ENCODE measurements around the gene IQCH.

The IQCH gene

DNA sequence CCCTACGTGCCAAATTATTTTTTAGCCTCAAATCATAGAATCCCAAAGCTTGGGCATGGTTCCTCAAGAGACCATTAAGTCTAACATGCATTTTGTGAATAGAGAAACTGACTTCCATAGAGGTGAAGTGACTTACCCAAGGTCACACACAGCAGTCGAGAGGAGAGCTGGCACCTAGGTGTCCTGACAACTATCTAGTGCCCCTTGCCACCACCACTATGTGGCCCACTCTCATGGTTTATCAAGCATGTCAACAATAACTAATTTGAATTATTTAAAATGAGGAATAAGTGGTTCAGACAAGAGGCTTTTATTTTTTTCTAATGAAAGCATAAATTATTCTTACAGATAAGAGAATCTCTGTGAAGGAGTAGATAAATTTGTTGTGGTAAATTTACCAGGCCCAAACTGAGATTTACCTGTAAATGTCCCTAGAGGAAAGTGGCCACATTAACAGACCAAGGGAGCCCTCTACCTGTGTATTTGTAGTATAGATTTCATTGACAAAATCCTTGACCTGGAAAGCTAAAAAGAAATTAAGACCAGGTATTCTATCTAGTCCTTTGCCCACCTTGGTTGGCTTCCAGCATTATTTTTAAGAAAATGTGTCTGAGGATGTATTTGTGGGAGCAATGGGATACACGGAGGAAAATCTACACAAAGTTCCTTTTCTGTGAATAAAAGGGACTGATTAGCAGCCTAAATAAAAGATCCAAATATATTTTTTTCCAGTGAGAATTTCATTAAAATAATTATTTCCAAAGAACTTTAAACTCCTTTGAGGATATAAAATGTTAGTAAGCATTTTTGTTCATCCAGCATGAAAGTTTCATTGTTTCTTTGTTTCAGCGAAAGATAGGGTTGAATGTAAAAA is 49.1 kb downstream of the IQCH start:
- peak in 3 of 6 experiments; percentile 14 to 55 (median 49) for DNase-seq

DNA sequence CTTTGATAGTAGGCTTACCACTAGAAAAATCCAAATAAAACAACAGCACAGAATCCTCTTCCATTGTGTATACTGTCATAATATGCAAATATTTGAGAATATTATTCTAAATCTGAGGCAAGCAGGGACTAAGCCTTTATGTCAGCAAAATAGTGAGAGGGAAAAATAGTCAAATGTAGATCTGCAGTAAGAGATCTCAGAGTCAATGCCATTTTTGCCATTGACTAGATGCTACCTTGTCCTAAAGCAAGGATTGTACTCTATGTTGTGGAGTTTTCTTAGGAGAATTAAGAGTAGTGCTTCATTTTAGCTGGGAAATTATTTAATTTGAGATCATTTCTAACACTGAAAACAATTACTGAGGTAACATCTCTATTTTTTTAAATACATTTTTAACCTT is 50.2 kb downstream of the IQCH start:
- DNase-seq, result no peak

DNA sequence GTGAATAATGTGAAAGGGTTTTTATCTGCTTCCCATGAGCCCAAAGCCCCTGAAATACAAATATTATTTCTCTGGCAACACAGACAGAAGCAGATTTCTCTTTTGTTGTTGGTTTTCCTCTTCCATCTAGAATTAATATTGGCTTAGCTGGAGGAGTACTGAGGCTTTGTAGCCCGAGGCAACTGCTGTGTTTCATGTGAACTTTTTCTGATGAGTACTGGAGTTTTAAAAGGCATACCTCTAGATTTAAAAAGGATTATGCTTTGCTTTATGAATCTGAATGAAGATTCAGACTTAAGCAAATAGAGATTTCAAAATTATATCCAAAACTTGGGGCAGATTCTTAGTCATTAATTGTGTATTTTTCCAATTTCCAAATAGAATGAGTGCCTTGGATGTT is 50.9 kb downstream of the IQCH start:
- DNase-seq, result no peak

DNA sequence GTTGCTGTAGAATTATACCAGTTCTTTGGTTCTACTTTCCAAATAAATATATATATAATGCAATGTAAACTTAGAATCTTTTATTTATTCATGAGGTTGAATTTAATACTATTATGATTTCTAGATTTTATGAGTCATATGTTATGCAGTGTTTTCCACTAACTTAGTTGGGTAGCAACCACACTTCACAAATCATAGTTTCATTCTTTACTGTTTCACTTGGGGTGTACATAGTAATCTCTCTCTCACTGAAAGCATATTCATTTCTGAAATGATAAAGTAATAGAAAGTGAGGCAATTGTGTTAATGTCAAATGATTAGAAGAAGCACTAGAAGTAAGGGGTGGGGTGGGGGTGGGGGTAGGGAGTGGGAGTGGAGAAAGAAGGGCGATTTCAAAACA is 52.6 kb downstream of the IQCH start:
- no peak for DNase-seq

DNA sequence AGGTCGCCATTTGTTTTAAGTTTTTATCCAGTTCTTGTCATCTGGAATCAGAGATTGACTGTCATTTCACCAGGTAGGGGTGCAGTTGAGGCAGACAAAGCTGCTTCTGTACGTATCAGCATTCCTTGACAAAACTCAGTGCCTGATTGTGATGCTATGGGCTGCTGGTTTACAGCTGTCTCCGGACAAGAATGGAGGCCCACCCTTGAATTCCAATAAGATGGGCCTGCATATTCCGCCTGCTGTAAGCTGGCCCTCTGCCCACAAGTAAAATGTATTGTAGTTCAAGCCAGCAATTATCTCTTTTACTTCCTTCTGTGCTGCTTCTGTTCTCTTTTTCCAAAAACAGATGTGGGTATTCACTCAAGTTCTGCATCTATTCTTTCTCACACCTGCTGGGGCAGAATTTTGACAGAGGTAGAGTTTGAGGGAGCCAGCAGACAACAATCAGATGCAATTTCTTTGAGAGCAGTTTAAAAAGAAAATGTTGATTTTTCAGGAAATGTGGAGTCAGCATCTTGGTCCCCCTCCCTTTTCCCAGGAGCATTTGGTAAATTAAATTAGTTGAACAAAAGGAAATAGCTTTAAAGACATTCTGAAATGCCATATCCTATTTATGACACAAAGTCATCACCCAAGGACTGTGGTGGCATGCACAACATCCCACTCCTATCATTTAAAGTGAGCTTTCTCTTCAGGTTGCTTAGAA is 53.5 kb downstream of the IQCH start:
- DNase-seq, result no peak

DNA sequence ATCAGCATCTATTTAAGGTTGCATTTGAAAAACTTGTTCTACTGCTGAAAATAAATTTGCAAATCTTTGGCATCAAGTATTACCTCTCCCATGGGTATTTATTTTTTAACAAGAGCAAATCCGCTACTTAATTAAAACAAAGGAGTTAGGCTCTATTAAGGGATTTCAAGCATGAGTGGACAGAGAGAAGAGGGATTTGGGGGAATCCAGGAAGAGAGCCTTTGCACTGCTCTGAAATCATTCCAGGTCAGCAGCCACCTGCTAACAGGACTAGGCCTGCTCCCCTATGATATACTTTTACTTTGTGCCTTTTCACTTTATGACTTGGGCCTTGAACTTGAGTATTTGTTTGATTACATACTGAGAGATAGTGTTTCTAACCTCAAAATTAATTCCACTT is 57.1 kb downstream of the IQCH start:
- no peak for DNase-seq

DNA sequence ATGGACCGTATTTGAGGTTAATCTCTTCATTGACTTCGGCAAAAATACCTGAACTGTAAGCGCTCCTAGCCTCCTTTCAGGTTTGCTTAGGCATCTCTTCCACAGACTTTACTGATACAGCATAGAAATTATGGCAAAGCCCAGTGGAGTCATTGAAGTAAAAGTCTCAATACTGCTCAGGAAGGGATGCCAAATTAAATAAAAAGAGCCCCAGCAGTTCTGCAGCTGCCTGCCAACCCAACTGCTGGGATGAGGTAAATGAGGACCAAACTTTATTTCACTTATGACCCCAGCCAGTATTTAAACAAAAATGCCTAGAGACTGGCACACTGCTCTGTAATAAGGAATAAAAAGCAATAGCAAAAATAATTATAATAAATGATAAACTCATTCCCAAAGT is 65.4 kb downstream of the IQCH start:
- no peak for DNase-seq

DNA sequence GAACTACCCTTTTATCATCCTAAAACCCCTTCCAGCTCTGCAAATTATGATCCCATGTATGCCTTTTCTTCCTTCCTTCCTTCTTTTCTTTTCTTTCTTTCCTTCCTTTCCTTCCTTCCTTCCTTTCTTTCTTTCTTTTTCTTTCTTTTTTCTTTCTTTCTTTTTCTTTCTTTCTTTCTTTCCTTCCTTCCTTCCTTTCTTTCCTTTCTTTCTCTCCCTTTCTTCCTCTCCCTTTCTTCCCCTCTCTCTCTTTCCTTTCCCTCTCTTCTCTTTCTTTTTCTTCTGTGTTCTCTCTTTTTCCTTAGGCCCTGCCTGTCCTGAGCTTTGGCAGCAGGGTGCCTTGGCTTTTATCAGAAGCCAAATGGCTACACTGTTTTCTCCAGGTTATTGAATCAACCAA is 66.8 kb downstream of the IQCH start:
- no peak for DNase-seq

DNA sequence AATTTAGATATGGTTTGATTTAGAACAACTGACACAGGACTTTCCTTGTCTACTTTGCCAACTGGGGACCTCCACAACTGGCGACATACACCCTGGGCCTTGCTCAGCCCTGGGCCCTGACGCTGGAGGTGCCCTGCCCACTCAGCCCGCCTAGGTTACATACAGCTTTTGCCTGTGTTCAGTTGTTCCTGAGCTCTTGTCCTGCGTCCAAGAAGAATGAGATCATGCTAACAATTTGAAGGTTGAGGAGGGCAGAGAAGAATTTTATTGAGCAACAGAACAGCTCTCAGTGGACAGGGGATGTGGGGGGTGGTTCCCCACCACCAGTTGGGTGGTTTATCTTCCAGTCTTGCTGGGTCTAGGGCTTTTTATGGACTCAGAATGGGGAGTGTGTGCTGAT is 67.9 kb downstream of the IQCH start:
- no peak for DNase-seq

DNA sequence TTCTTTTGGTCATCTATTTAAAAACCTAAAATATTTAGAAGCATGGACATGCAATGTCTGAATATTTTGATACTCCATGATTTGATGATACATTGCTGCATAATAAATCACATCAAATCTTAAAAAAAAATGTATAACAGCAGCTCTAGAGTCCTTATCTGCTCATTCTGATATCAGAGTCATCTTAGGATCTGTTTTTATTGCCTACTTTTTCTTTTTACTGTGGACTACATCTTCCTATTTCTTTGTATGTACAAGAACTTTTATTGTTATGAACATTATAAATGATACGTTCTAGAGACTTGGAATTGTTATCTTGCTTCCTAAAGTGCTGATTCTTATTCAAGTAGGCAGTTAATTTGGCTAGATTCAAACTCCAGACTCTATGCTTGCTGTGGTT is 72.7 kb downstream of the IQCH start:
- DNase-seq, result no peak

DNA sequence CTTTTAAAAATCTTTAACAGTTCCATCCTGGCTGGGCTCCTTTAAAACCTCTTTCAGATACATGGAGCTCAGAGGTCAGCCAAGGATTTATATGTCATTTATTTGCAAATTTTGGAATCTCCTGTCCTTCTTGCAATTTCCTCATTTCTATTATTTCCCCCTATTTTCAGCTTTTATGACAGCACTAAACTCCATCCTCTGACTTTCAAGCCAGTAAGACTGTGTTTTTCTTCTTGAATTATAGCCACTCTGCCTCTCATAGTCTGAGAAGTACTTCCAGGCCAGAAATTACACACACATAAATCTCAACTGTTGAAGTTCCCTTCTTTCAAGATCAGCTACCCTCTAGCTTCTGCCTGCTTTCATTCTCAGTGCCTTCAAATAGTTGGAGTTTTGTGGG is 73.2 kb downstream of the IQCH start:
- DNase-seq, result no peak

DNA sequence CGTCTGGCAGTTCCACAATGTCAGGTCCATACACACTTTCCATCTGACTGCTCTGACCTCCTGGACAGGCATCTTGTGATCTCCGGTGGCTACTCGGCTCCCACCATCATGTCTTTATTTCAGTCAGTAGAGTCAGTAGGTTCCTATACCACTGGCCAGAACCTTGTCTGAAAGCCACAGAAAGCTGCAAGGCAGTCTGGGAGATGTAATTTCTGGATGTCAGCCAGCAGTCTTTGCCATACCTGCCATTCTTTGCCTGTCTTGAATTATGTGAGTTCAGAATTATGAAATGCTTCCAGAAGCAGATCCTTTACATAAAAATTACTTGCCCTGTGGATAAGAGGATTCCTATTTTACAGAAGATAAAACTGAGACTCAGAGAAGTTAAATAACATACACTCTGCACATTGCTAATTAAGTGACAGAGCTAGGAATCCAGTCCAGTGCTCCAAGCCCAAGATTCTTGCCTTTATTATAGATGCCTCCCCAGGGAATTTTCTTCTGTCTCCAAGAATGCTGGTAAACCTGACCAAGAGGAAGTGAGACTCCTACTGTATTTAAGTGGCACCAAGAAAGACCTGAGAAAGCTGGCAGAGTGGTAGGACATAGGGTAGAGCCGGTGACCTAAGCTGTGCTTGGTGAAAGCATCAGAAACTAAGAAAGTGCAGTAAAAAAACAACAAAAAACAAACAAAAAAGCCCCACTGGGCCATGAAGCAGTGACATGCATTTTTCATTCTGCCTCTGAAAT is 75.6 kb downstream of the IQCH start:
- DNase-seq, result no peak

DNA sequence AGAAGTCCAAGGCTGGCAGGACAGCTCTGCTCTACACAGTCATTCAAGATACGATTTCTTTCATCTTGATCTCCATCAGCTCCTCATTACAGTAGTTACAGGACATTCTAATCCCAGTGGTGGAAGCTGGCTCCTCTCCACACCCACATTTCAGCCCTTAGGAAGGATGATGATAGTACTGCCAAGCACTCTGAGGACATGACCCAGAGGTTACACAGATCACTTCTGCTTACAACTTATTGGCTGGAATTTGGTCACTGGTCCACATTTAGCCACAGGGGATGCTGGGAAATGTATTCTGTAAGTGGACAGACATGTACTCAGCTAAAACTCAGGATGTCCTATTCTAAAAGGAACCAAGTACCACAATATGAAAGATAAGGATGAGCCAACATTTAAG is 77.1 kb downstream of the IQCH start:
- DNase-seq, result no peak

DNA sequence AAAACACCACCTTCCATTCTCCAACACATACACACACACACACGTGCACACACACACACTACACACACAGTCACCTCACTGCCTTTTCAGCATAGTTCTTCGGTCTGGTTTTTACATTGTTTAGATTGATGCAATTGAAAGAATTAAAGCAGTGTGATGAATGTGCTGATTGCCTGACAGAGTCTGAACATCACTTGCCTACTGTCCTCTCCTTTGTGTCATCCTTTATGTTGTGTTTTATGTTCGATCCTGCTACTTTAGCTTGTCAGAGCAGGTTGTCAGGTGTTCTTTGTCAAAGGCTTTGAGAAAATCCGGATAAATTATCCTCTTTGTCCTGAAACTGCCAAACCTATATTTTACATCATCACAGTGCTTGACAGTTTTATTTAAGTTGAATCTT is 80.4 kb downstream of the IQCH start:
- DNase-seq, result no peak

DNA sequence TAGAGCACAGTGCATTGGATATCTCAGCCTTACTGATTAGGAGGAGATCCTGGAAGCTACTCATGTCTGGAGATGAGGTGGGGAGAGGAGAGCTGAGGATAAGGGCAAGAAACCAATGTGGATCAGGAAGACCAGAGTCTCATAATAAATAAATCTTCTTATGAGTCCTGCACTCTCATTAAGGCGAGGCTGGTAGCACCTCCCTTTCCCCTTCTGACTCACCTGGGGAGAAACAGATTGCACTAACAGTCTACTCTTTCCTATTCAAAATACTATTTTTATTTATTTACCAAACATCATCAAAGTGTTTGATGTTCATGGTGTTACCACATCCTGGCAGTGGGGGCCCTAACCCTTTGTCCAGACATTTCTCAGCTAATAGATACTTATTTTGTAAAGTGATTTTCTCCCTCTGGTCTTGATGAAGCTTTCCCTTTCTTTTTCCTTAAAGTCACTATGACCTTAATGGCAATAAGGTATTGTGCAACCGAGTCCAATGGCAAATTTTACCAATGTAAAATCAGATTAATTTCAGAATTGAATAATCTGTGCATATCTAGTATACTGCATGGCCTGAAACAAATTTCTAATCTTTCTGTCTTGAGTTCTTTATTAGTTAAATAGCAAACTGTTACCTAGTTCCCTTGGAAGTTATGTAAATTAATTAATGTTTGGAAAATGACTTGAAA is 81.1 kb downstream of the IQCH start:
- DNase-seq, result no peak

DNA sequence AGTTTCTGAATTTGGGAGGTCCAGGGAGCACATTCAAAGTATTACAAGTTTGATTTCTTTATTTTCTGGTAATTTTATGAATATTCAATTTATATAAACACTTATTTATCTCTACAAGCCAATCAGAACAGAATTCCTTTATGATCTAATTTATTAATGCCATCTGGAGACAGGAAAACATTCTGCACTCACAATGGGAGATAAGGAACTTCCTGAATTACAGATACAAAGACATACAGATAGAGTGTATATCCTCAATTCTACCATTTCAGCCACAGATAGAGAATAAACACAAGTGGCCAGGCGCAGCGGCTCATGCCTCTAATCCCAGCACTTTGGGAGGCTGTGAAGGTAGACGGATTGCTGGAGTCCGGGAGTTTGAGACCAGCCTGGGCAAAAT is 86.0 kb downstream of the IQCH start:
- no peak for DNase-seq

DNA sequence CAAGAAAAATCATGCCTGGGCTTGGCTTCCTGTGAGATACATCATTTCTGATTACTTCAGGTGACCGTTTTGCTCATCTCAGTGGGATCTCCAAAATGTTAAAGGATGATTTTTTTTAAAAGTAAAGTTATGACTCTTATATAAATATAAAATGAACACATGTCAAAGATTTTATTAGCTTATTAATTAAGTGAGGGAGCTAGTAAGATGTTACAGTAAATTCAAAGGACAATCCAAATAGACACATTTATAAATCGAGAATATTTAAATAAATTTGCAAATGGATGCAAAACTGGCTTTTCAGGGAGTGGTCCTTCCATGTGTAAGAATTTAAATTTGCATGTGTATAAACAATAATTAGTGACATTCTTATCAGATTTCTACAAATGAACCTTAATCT is 87.0 kb downstream of the IQCH start:
- no peak for DNase-seq

DNA sequence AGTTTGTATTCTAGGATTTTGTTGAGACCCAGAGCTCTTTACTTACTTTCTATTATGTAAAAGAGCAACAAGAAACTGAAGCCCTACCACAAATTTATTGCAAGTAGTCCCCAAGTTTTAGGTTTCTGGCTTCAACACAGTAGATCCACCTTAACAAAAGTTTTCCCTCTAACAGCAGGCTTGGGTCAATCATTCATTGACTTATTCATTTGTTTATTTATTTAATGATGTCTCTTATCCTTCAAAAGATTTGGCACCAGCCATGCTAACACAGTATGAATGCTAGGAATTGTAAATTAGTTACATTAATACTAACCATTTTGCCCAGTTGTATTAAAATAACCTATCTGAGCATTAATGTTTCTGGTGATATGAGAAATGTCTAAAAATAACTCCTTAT is 88.6 kb downstream of the IQCH start:
- no peak for DNase-seq

DNA sequence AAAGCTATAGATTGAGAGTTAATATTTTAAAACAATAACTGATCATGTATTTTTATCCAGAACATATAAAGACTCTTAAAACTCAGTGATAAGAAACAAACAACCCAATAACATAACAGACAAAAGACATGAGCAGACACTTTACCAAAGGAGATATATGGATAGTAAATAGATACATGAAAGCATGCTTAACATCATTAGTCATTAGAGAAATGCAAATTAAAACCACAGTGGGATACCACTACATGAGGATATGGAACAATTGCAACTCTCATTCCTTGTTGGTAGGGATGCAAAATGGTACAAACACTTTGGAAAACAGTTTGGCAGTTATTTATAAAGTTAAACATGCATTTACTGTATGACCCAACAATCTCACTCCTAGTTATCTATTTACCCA is 95.0 kb downstream of the IQCH start:
- DNase-seq, result no peak

DNA sequence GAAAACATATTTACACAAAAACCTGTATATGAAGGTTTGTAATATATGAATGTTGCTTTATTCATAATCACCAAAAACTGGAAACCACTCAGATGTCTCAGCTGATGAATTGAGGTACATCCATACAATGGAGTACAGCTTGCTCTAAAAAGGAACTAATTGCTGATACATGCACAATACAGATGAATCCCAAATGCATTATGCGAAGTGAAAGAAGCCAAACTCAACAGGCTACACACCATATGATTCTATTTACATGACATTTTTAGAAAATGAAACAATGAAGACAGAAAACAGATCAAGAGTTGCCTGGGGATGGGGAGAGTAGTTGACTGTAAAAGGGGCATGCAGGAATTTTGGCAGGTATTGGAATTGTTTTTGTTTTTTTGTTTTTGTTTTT is 95.5 kb downstream of the IQCH start:
- no peak for DNase-seq

DNA sequence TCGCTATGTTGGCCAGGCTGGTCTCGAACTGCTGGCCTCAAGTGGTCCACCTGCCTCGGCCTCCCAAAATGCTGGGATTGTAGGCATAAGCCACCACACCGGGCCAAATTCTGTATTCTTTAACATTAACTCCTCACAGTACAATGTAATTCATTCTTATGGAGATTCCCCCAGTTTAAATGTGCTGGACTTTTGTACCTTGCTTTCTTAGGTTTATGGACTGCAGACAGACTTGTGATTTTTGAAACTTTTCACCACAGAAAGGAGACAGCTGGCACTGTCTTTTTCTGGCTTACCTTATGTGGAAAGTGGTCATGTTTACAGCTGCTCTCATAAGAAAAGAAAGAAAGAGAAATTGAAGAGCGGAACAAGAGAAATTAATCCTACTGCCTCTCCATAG is 103.8 kb downstream of the IQCH start:
- DNase-seq, result no peak

DNA sequence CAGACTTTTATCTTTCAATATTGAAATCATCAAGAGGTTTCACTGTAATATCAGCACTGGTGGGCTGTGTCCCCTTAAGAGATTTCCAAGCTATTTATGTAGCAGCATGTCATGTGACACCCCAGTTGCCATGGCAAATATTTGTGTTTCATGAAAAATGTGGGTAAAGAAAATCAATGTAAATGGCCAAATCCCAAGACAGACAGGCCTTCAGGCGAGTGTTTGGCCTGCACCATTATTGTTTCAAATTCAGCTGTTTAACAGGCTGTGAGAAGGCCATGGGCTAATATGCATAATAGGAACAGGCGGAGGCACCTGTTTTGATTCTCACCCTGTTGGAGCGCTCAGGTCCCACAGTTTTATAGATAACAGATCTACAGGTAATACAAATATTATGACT is 104.2 kb downstream of the IQCH start:
- DNase-seq, result no peak

DNA sequence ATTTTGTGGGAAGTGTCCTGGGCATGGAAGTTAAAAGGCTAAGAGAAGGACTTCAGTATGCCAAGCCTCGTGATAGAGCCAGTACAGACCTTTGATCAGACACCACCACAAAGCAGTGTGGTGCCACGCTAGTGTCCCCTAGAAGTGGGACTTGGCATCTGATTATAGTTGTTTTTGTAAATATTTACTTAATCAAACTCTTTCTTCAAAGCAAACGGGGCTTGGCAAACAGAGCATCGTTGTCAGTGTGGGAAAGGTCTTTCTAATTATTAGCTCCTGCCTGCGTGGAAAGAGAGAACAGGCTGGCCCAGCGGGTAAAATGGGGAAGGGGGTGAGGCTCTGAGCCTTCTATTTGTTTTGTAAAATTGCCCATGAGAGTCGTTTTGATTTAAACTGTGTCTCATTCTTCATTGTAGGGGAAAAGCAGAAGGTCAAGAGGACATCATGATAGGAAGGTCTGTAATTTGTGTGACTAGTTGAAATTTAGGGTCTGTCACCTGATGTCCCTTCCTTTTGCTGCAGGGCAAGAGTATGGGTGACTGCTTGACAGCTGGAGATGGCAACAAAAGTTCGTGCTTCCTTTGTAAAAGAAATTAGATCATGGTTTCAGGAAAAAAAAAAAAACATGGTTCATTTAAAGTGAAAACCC is 105.0 kb downstream of the IQCH start:
- DNase-seq, result no peak
